ENCODE results near the gene KRAS. TPM values are rescaled to one million over a fixed set of nuclear protein-coding genes. Genes with fewer than 3 reads are reported as not detected.

The KRAS gene
- total and polyA plus RNA-seq, 2 of the 13 experiments (the other 11 are each of a cell fraction or from before 2014, with no cell fraction given) = 6.5 to 9.8 TPM

- H4K20me1 ChIP-seq (ENCODE audit: insufficient read depth, low read length) = no peaks in the 10 kb centered on the region
- in situ Hi-C loops (cut with HindIII; ENCODE audit: extremely low pct_ligation_motif_present, low pct_unique_long_range_greater_than_20kb) = no loop called here
- TF ChIP-seq ZNF468 (CRISPR knock-in tag; IDR thresholded peaks at IDR 0.05) (no peak), HNF1B (CRISPR knock-in tag; IDR thresholded peaks at IDR 0.05) (no peak), ZNF709 (CRISPR knock-in tag; IDR thresholded peaks at IDR 0.05) (no peak), MLXIP (CRISPR knock-in tag; IDR thresholded peaks at IDR 0.05; ENCODE audit: borderline replicate concordance) (no peak), ZNF225 (CRISPR knock-in tag; IDR thresholded peaks at IDR 0.05) (no peak), ZNF766 (CRISPR knock-in tag; IDR thresholded peaks at IDR 0.05; ENCODE audit: borderline replicate concordance) (no peak), PAX8 (CRISPR knock-in tag; IDR thresholded peaks at IDR 0.05; ENCODE audit: borderline replicate concordance) (no peak), ZFP90 (CRISPR knock-in tag; IDR thresholded peaks at IDR 0.05; ENCODE audit: borderline replicate concordance) (no peak), CEBPB (IDR thresholded peaks at IDR 0.05; ENCODE audit: borderline replicate concordance, low read depth, low read length) (no peak), ZNF737 (CRISPR knock-in tag; IDR thresholded peaks at IDR 0.05; ENCODE audit: borderline replicate concordance) (no peak), PRMT3 (CRISPR knock-in tag; IDR thresholded peaks at IDR 0.05; ENCODE audit: borderline replicate concordance, low read depth) (no peak), TARDBP (CRISPR knock-in tag; IDR thresholded peaks at IDR 0.05) (no peak), MZF1 (CRISPR knock-in tag; IDR thresholded peaks at IDR 0.05; ENCODE audit: borderline replicate concordance) (no peak)
- TF ChIP-seq, protein P1, sequence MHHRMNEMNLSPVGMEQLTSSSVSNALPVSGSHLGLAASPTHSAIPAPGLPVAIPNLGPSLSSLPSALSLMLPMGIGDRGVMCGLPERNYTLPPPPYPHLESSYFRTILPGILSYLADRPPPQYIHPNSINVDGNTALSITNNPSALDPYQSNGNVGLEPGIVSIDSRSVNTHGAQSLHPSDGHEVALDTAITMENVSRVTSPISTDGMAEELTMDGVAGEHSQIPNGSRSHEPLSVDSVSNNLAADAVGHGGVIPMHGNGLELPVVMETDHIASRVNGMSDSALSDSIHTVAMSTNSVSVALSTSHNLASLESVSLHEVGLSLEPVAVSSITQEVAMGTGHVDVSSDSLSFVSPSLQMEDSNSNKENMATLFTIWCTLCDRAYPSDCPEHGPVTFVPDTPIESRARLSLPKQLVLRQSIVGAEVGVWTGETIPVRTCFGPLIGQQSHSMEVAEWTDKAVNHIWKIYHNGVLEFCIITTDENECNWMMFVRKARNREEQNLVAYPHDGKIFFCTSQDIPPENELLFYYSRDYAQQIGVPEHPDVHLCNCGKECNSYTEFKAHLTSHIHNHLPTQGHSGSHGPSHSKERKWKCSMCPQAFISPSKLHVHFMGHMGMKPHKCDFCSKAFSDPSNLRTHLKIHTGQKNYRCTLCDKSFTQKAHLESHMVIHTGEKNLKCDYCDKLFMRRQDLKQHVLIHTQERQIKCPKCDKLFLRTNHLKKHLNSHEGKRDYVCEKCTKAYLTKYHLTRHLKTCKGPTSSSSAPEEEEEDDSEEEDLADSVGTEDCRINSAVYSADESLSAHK (CRISPR knock-in tag; IDR thresholded peaks at IDR 0.05; ENCODE audit: borderline replicate concordance) = no peak
- no peak overlapping the region for H3K4me2 ChIP-seq (ENCODE audit: low read depth, low read length)
- H3K79me2 ChIP-seq (ENCODE audit: insufficient read depth, low read length) = no peaks in the 10 kb centered on the region
- H3K4me1 ChIP-seq (ENCODE audit: insufficient read depth, low read length) = peaks cover 10% of the 10 kb centered on the region
- ChIA-PET CTCF (ENCODE audit: low intra/inter-chr PET ratio, low total read pairs) (no interaction called here), POLR2A (no interaction called here)
- no peak overlapping the region for H2AFZ ChIP-seq (ENCODE audit: low read length)
- no peaks in the 10 kb centered on the region for H3K36me3 ChIP-seq (replicated peaks in 1 of 2; ENCODE audit: control insufficient read depth in 1 of 2, insufficient read depth in 2 of 2, low read length in 2 of 2)
- 88% methylated on average over 1 of the region's 1 CpG for WGBS (ENCODE audit: low lambda C conversion rate)
- no peak for FAIRE-seq
- intact Hi-C loops (cut with micrococcal nuclease; ENCODE audit: unreplicated experiment) = no loop called here
- ATAC-seq = no peak
- no peaks in the 10 kb centered on the region for H3K27me3 ChIP-seq (ENCODE audit: control insufficient read depth in 1 of 2, insufficient read depth in 2 of 2, low read length in 2 of 2)
- BruUV-seq (replicated peaks) = no TSS peak
- H3K4me3 ChIP-seq (replicated peaks in 1 of 3; ENCODE audit: insufficient read depth in 1 of 3, low read depth in 2 of 3, low read length in 3 of 3) = no peak overlapping the region
- no peak overlapping the region for H3K27ac ChIP-seq (ENCODE audit: extremely low read length, insufficient read depth, low read length)
- H3K9ac ChIP-seq (ENCODE audit: insufficient read depth, low read depth, low read length) = no peak overlapping the region
- DNase-seq (ENCODE audit: low spot score) = no peak
- H3K9me3 ChIP-seq (ENCODE audit: low read length) = no peaks in the 10 kb centered on the region
Observed at GRCh38 chr12:25262389-25263074, 11.8 kb upstream of the KRAS start.
